HG02938 (cell line): ENCODE results near the gene DDX25.

ENCODE experiments used
- ATAC-seq: cut with Tn5 transposase; IDR thresholded peaks from one replicate; pipeline ENCODE4 v1.9.1; 2021; ENCODE audit warnings: mild to moderate bottlenecking, moderate library complexity; ENCODE audit not compliant: unreplicated experiment

Gene DDX25

GRCh38 chr11:125948278-125949051 is 44.2 kb downstream of the DDX25 start:
- no peak for ATAC-seq

DNA sequence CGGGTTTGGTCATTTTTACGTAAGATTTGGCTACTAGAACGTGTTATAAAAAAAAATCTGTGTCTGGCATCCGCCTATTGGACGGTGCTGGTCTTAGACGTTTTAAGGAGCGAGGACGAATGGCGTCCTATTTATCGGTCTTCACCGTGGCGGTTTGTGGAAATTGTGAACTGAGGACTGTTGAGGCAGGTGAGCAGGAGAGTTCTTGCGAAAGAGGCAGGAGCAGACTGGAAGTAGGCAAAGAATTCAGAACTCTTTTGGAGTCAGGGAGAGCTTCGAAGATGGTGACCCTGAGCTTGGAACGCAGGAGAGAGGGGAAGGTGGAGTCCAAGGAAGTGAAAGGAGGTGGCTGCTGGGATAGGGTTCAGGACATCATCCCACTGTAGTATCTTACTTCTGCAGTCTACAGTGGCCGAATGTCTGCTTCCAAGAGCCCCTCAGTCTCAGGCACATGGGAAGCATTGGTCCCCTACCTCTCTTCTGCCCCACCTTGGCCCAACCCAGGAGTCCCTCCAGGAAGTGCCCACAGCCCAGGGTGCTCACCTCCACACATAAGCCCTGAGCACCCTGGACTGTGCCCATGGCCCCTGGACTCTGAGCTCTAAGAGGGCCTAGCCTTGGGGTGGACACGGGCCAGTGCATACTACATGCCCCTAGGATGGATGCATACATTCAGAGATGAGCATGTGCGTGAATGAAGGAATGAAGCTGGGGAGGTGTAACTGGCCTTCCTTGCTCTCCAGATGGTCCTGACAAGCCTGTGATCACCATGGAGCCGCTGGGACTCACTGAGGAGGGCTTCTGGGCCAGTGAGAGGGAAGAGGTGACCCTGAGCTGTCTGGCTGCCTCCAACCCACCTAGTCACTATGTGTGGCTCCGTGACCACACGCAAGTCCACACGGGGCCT is 45.2 kb downstream of the DDX25 start:
- ATAC-seq = no peak

GRCh38 chr11:125950178-125950490 is 45.8 kb downstream of the DDX25 start:
- ATAC-seq = no peak

DNA sequence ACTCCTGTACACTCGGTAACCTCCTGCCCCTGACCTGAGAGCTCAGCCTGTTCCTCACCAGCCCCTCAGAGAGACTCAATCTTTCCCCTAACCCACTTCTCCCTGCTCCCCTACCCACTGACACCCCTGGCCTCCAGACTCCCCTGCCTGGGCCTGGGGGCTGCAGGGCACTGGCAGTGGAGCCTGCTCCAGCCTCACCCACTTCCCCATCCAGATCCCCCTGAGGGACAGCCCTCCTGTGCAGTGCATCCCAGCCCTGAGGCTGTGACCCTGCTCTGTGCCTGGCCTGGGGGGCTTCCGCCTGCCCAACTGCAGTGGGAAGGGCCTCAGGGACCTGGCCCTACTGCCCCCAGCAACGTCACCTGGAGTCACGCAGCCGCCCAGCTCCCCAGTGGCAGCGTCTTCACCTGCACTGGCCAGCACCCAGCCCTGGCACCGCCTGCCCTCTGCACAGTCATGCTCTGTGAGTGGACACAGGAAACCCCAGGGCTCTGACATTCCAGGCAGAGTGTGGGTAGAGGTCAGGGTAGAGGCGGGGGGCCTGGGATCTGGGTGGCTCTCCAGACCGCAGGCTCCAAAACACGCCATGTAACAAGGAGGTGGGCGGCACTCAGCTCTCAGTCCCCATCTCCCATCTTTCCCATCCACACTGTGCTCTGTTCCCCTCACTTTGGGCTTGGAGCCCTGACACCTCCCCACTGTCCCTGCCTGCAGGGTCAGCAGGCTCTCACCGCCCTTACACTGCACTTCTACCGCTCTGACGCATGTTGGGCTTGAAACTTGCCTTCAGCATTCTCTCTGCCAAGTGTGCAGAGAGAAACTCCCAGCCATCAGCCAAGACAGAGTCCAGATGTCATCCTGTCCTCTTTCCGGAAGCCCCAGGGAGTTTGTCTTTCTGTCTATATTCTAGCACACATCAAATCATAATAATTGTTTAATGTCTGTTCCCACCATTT is 46.7 kb downstream of the DDX25 start:
- ATAC-seq = no peak

DNA sequence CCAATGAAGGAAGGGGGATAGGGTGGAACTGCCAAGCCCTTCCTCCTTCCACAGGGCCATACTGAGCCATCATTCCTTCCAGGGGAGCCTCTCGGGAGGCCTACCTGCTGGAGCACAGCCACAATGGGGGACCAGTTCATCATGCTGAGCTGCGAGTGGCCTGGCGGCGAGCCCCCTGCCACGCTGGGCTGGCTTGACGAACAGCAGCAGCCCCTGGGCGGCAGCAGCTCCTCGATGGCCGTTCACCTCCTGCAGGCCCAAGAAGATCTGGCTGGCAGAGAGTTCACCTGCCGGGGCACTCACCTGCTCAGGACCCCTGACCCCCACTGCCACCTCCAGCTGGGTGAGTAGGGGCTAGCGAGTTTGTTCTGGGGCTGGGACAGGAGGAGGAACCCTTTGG is 47.4 kb downstream of the DDX25 start:
- ATAC-seq = no peak

GRCh38 chr11:125952559-125952958 is 48.3 kb downstream of the DDX25 start:
- no peak for ATAC-seq

DNA sequence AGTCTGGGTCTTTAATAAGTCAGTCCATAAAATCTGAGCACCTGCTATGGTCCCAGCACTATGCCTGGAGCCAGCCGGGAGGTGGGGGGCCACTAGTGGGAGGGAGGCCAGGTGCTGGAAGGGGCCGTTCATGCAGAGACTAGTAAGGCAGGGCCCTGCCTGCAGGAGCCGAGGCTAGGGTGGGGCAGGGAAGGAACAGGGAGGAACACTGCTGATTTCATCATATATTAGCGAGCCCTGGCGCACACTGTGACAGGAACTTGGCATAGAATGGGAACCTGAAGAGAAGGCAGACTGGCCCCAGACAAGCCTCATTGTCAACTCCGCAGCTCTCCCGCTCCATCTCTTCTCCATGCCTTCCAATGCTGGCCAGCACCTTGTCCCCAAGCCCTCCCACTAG is 48.7 kb downstream of the DDX25 start:
- no peak for ATAC-seq

DNA sequence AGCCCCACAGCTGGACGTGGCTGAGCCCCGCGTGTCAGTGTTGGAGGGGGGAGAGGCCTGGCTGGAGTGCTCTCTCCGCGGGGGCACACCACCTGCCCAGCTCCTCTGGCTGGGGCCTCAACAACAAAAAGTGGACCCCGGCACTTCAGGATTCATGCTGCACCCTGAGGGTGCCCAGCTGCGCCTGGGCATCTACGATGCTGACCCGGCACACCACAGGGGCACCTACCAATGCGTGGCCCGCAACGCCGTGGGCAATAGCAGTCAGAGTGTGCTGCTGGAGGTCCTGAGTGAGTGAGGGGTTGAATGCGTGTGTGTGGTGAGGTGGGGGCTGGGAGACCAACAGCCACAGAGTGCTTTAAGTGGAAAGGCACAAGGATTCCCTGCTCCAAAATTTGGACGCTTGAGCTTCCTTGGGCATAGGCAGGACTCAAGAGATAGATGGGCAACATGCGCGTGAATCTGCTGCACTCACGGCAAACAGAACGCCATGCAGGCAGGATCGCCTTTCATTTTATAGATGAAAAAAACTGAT is 49.2 kb downstream of the DDX25 start:
- ATAC-seq = no peak

GRCh38 chr11:125954123-125954944 is 50.0 kb downstream of the DDX25 start:
- ATAC-seq = no peak

DNA sequence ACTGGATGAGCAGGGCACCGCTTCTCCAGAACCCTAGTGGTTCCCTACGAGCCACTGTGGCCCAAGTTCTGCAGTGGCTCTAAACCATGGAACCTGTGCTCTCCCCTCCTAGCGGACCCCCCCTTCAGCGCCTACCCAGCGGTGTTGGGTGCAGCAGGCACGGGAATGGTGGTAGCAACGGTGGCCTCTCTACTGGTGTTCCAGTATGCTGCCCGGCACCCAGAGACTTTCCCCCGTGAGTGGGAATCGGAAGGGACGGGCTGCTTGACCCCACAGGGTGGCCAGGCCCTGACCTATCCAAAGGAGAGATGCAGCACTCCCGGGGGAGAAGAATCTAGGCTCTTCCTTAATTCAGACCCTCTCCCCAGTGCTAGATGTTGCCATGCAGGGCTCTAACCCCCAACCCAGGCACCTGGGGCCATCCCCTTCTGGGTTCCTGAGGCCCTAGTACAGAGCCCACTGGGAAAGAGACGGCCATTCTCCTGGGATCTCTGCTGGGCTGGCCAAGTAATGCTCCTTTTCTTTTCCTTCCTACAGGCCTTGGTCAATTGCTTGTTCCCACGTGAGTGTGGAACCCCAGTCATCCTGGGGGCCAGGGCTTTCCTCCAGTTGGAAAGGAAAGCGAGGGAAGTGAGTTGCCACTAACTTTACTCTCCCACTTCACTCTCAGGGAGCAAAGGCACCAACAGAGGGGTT is 50.8 kb downstream of the DDX25 start:
- no peak for ATAC-seq

DNA sequence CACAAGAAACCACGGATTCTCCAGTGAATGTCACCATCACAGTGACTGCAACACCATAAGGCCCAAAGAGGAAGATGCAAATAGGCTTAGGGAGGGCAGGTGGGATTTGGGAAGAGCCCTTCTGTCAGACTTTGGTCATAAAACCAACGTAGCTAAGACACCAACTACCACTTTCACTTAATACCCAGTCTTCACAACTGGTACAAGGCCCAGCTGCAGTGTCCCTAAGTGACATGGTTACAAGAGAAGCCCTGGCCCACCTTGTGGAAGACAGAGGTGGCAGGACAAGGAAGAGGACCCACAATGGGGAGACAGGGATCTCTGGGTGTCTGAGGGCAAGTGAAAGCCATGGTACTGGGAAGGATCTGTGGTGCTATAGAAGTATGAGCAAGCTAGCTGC is 51.5 kb downstream of the DDX25 start:
- no peak for ATAC-seq

- ATAC-seq = no peak
These were observed 52.3 kb downstream of the DDX25 start for GRCh38 chr11:125956391-125957134.

DNA sequence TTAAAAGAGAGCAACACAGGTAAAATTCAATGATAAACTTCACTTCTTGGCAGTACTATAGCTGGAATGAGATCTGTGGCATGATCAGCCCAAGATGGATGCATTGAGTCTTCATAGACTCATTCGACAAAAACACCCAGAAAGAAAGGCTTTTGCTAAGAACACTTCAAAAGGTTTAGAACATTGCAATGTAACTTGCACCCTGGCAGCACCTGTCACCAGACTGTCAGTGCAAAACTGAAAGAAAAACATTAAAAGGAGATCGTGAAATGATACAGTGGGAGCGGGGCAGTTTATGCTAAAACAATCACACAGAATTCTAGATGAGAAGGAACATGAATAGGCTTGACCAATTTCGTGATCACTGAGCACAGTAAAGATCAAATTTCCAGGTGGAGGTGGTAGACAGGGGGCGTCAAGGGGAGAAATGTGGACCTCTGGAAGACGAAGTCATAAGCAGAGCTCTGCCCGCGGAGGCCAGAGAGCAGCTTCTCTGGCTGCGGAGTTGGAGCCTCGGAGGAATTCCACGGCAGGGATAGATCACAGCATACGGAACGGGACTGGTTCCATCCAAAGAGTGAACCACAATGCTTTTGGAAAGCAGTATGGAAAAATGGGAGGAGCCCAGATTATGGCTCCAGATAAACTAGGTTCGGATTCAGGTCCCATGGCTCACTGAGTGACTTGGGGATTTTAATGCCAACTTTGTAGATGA is 53.5 kb downstream of the DDX25 start:
- no peak for ATAC-seq

DNA sequence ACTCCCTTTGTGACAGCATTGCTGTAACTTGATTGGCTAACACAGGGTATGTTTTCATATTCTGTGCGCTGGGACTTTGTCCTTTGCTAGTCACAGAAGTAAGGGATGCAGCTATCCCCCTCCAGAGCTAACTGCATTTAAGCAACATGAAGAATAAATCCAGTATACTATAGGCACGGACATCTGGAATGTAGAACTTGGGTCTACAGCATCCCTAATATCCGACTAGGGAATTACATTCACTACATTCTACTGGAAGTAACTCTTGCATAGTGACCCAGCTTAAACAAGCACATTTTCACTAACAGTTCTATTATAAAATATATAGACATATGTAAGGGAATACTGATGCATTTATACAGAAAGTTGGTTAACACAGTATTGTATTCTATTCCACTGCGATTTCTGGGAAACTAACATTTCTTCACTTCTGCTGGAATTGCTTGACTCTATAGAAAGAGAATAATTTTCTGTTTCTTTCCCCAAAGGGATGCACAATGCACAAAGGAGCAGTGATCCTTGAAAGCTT is 54.6 kb downstream of the DDX25 start:
- ATAC-seq = no peak

- ATAC-seq = no peak
These were observed 55.2 kb downstream of the DDX25 start for GRCh38 chr11:125959511-125959910.

DNA sequence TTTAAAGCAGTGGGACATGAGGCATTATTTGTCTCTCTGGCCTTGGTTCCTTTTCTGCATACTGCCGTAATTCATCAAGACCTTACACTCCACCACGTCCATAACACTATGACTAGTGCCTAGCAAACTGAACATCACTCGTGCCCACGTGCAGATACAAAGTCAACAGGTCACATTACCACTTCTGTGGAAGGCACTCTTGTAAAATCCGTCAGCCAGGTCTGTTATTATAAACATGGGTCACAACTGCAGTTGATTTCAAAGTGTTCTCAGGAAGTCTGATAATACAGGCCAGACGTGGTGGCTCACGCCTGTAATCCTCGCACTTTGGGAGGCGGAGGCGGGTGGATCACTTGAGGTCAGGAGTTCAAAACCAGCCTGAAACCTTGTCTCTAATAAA is 55.6 kb downstream of the DDX25 start:
- ATAC-seq = no peak

- ATAC-seq = no peak
These were observed 56.5 kb downstream of the DDX25 start for GRCh38 chr11:125960771-125961170.

DNA sequence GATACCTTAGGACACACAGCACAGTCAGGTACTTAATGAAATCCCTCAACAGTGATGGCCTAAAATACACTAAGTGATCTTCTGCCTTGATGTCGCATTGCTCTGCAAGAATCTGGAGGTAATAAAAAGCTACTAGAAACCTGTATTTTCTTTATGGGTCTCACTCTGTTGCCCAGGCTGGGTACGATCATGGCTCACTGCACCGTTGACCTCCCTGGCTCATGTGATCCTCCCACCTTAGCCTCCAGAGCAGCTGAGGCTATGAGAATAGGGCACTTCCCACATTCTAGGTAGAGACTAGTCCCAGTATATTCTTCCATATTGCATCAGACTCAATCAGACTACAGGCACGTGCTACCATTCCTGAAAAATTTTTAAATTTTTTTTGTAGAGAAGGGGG is 63.2 kb downstream of the DDX25 start:
- no peak for ATAC-seq
